ENCODE results near the gene U2SURP. TPM values are rescaled to one million over a fixed set of nuclear protein-coding genes. Genes with fewer than 3 reads are reported as not detected.
"Not testable (repeated sequence)": the region's sequence is repeated elsewhere in the genome, so short reads cannot be mapped to it uniquely, and the experiment has no call there.

U2SURP gene
- total RNA-seq, 1 donor from 2014 or later: 40.8 TPM

- no peak for TF ChIP-seq CTCF (IDR thresholded peaks at IDR 0.05; ENCODE audit: insufficient read depth, low read length, severe bottlenecking)
- Histone ChIP-seq H3K36me3 (ENCODE audit: control insufficient read depth, insufficient read depth, low read length) (no peaks in the 10 kb centered on the region), H3K4me3 (ENCODE audit: low read depth, low read length) (no peak overlapping the region), H3K27me3 (ENCODE audit: control insufficient read depth, insufficient read depth, low read length) (no peaks in the 10 kb centered on the region)
- FAIRE-seq (no peak), DNase-seq (ENCODE audit: low read depth) (no peak)
Observed at GRCh38 chr3:143068059-143068458, 66.7 kb downstream of the U2SURP start.

DNA sequence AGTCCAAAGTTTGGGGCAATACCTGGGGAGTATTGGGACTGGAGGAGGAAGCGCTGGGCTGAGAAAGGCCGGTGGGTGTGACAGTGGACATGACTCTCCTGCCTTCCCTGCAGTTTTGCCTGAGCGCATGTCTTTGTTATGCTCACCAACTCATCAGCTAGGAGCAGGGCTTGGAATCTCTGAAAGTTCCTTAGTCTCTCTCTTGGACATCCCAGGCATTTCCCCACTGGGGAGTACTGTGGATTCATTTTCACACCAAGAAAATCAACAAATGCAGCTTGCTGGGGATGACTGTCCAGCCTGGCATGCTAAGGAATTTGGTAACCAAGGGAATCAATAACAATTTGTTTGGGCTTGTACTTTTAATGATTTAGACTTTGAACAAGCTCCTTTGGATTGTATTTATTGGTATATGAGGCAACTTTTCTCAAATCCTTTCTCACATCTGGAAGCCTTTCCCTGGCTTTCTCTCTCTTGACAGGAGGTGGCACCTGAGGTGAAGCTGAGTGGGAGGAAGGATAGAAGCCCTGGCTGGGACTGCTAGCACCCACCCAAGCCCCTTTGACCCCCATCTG is 69.7 kb downstream of the U2SURP start:
- Histone ChIP-seq H3K27me3 (ENCODE audit: control insufficient read depth, insufficient read depth, low read length) (no peaks in the 10 kb centered on the region), H3K36me3 (ENCODE audit: control insufficient read depth, insufficient read depth, low read length) (no peaks in the 10 kb centered on the region), H3K4me3 (ENCODE audit: low read depth, low read length) (no peak overlapping the region)
- DNase-seq (ENCODE audit: low read depth) (peak; percentile 81), FAIRE-seq (no peak)
- no peak for TF ChIP-seq CTCF (IDR thresholded peaks at IDR 0.05; ENCODE audit: insufficient read depth, low read length, severe bottlenecking)

DNA sequence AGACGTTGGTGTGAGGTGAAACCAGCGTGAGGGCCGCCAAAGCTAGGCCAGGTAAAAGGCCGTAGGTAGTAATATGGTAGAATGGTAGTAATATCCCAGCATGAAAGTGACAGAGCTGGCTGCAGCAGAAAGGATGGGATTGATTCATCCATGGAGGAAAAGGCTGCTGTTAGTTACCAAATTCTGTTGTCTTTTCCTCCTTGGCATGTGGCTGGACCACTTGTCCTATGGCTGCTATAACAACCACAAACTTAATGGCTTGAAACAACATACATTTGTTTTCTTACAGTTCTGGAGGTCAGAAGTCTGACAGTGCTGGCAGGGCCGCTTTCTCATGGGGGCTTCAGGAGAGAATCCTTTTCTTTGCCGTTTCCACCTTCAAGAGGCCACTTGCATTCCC is 70.4 kb downstream of the U2SURP start:
- Histone ChIP-seq H3K36me3 (ENCODE audit: control insufficient read depth, insufficient read depth, low read length) (no peaks in the 10 kb centered on the region), H3K4me3 (ENCODE audit: low read depth, low read length) (no peak overlapping the region), H3K27me3 (ENCODE audit: control insufficient read depth, insufficient read depth, low read length) (no peaks in the 10 kb centered on the region)
- DNase-seq (ENCODE audit: low read depth): no peak
- TF ChIP-seq CTCF (IDR thresholded peaks at IDR 0.05; ENCODE audit: insufficient read depth, low read length, severe bottlenecking): no peak
- FAIRE-seq: peak; percentile 64

GRCh38 chr3:143072298-143073020 is 71.1 kb downstream of the U2SURP start:
- not testable (repeated sequence) for H3K27me3 ChIP-seq (ENCODE audit: control insufficient read depth, insufficient read depth, low read length); H3K36me3 ChIP-seq (ENCODE audit: control insufficient read depth, insufficient read depth, low read length); DNase-seq (ENCODE audit: low read depth); H3K4me3 ChIP-seq (ENCODE audit: low read depth, low read length); FAIRE-seq

DNA sequence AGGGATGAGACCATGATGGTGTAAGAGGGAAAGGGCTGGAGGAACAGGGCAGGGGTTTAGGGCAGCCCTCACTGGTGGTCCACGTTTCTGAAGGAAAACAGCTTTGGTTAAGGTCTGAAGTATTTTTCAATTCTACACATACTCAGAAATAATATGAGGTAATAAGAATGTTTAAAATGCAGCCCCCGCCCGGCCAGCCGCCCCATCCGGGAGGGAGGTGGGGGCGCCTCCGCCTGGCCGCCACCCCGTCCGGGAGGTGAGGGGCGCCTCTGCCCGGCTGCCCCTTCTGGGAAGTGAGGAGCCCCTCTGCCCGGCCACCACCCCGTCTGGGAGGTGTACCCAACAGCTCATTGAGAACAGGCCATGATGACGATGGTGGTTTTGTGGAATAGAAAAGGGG is 72.2 kb downstream of the U2SURP start:
- H3K27me3 ChIP-seq (ENCODE audit: control insufficient read depth, insufficient read depth, low read length); H3K4me3 ChIP-seq (ENCODE audit: low read depth, low read length); H3K36me3 ChIP-seq (ENCODE audit: control insufficient read depth, insufficient read depth, low read length); DNase-seq (ENCODE audit: low read depth); FAIRE-seq: not testable (repeated sequence)

DNA sequence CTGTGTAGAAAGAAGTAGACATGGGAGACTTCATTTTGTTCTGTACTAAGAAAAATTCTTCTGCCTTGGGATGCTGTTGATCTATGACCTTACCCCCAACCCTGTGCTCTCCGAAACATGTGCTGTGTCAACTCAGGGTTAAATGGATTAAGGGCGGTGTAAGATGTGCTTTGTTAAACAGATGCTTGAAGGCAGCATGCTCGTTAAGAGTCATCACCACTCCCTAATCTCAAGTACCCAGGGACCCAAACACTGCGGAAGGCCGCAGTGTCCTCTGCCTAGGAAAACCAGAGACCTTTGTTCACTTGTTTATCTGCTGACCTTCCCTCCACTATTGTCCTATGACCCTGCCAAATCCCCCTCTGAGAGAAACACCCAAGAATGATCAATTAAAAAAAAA is 72.6 kb downstream of the U2SURP start:
- H3K4me3 ChIP-seq (ENCODE audit: low read depth, low read length); H3K36me3 ChIP-seq (ENCODE audit: control insufficient read depth, insufficient read depth, low read length); H3K27me3 ChIP-seq (ENCODE audit: control insufficient read depth, insufficient read depth, low read length); FAIRE-seq; DNase-seq (ENCODE audit: low read depth): not testable (repeated sequence)

- TF ChIP-seq CTCF (IDR thresholded peaks at IDR 0.05; ENCODE audit: insufficient read depth, low read length, severe bottlenecking): no peak
- H3K4me3 ChIP-seq (ENCODE audit: low read depth, low read length): no peak overlapping the region
- FAIRE-seq (no peak), DNase-seq (ENCODE audit: low read depth) (peak; percentile 84)
- no peaks in the 10 kb centered on the region for H3K36me3 ChIP-seq (ENCODE audit: control insufficient read depth, insufficient read depth, low read length)
- no peaks in the 10 kb centered on the region for H3K27me3 ChIP-seq (ENCODE audit: control insufficient read depth, insufficient read depth, low read length)
Observed at GRCh38 chr3:143078883-143079282, 77.5 kb downstream of the U2SURP start.
